B cell (primary cell): Measurements from ENCODE around the gene HPS5. TPM values are rescaled to one million over a fixed set of nuclear protein-coding genes. Genes with fewer than 3 reads are reported as not detected.

Source experiments
- polyA plus RNA-seq: library from polyadenylated mRNA; depleted of rRNA; stranded (reverse); fragments of >200 nt; gene quantifications from 2 replicates; pipeline ENCODE4 v1.2.3, GENCODE V29; 2012
- small RNA-seq: library from RNA; depleted of rRNA; stranded (forward); fragments of <200 nt; gene quantifications from one replicate; pipeline ENCODE3, GENCODE V24; 2012; ENCODE audit warnings: low replicate concordance, low read depth; ENCODE audit not compliant: insufficient read length
- total RNA-seq, 2 donors: library from RNA; stranded (reverse); fragments of 120-200 nt in 1 of 2; gene quantifications; 1 replicate in 1 of 2; 2 replicates in 1 of 2; pipeline versions ENCODE4 v1.2.3 to v1.2.4, GENCODE V29; 2013 to 2022

HPS5 gene
- total and polyA plus RNA-seq, 2 donors (not counting 1 experiment from before 2014, with no cell fraction given) = 15.2 to 31.3 TPM

Small RNAs within 50 kb of the gene (small RNA-seq; reads per million reads assigned to genes)
- gene RNA5SP333 (not detected), gene RNA5SP334 (not detected)

Other genes with a start within 250 kb of the HPS5 start
- gene SAAL1, start 216.1 kb downstream of the HPS5 start, total RNA-seq = 35.2 and 37.8 TPM in 2 replicates
- gene SAAL1, start 216.1 kb downstream of the HPS5 start, polyA plus RNA-seq = 12.8 and 26.3 TPM in 2 replicates
- not detected in 2 replicates for gene MRGPRX3, start 189.6 kb downstream of the HPS5 start, total RNA-seq
- gene MRGPRX3, start 189.6 kb downstream of the HPS5 start, polyA plus RNA-seq = not detected in 2 replicates
- not detected in 2 replicates for gene MRGPRX4, start 149.3 kb downstream of the HPS5 start, total RNA-seq
- 0.12 TPM in 1 of 2 replicates, not detected in the other for gene MRGPRX4, start 149.3 kb downstream of the HPS5 start, polyA plus RNA-seq
- not detected in 2 replicates for gene SAA4, start 85.3 kb downstream of the HPS5 start, total RNA-seq
- gene SAA4, start 85.3 kb downstream of the HPS5 start, polyA plus RNA-seq = not detected in 2 replicates
- gene SAA2, start 73.5 kb downstream of the HPS5 start, total RNA-seq = not detected in 2 replicates
- gene SAA2, start 73.5 kb downstream of the HPS5 start, polyA plus RNA-seq = not detected in 2 replicates
- gene SAA1, start 55.9 kb downstream of the HPS5 start, total RNA-seq = not detected in 2 replicates
- gene SAA1, start 55.9 kb downstream of the HPS5 start, polyA plus RNA-seq = not detected in 2 replicates
- gene GTF2H1, start 427 bp upstream of the HPS5 start, total RNA-seq = 71.9 and 74.7 TPM in 2 replicates
- 42.0 and 43.7 TPM in 2 replicates for gene GTF2H1, start 427 bp upstream of the HPS5 start, polyA plus RNA-seq
- 90.0 and 91.2 TPM in 2 replicates for gene LDHA, start 72.4 kb upstream of the HPS5 start, total RNA-seq
- gene LDHA, start 72.4 kb upstream of the HPS5 start, polyA plus RNA-seq = 113 and 144 TPM in 2 replicates
- gene LDHC, start 90.2 kb upstream of the HPS5 start, total RNA-seq = not detected in 2 replicates
- 0.31 TPM in 1 of 2 replicates, not detected in the other for gene LDHC, start 90.2 kb upstream of the HPS5 start, polyA plus RNA-seq
- gene LDHAL6A, start 133.7 kb upstream of the HPS5 start, total RNA-seq = 0.27 TPM in 1 of 2 replicates, not detected in the other
- 0.12 TPM in 1 of 2 replicates, not detected in the other for gene LDHAL6A, start 133.7 kb upstream of the HPS5 start, polyA plus RNA-seq
- 49.6 and 50.9 TPM in 2 replicates for gene TSG101, start 204.8 kb upstream of the HPS5 start, total RNA-seq
- 56.5 and 57.0 TPM in 2 replicates for gene TSG101, start 204.8 kb upstream of the HPS5 start, polyA plus RNA-seq